ENCODE results near the gene SRP68.

Gene SRP68

DNA sequence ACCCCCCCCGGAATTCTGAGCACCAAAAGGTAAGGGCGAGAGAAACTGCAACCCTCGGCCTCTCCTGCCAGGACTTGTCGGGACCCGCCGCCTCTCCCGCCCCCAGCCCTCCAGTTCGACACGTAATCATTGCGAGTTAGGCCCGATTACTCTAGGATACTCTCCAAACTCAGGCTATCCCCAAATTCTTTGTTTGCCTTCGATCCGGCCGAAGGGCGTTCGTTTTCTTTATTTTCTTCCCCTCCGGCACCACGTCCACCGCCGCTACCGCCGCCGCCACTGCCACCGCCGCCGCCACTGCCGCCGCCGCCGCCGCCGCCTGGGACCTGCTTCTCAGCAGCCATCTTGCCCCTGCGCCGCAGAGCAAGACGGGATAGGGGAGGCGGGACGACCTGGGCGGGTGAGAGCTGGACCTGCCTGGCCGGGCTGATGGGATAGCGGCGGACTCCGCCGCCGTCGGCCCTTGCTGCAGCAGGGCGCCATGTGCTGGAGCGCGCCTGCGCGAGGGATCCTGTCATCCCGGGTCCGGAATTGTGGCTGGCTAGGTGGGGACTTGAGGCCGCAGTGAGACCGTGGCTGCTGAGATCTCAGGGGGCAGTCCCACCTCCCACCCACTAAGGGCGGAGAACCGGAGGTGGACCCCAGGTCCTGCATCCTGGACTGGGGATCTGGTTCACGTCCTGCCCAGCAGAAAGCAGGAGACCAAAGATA lies at the start of gene SRP68:
Gene SRP68, minus strand, starts transcription at position 370 of the 711 bp plus-strand sequence. Its CDS starts 26 bp downstream, at position 344.
- DNase-seq (ENCODE audit: low read depth): peak; percentile 86

DNA sequence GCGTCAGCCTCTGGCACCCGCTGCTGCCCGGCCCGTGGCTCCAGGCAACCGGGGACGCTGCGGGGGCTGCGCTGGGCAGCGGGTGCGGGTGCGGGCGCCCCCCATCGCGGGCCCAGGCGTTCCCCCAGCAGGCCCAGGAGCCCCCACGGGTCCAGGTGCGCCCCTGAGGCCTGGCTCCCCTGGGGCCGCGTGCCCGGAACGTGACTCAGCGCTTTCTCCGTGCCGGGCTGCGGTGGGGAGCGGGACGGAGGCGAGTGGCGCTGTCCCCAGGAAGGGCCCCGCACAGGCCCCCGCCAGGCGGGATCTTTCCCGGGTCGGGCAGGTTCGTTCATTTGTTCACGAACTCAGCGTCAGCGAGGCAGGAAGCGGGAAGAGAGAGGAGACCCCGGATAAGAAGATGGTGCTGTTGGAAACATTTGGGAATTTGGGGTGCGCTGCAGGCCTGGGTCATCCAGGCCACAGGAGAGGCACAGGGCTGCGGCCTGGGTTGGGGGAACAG lies 49.7 kb upstream of the SRP68 start:
- no peak for DNase-seq (ENCODE audit: low read depth)

DNA sequence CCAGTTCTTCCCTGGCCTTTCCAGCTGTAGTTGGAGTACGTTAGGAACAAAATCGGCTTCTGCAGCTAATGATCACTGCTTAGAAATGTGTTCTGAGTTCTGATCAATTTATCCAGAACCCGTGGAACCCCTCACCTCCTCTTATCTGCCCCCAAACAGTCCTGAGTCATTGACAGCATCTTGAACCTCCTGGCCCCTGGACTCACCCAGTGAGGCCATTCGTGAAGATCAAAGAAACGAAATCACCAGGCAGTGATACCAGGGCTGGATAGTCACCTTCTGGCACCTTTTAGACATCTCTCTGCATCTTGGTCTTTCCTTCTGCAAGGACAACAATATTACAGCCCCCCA lies 48.3 kb upstream of the SRP68 start:
- no peak for DNase-seq (ENCODE audit: low read depth)

DNA sequence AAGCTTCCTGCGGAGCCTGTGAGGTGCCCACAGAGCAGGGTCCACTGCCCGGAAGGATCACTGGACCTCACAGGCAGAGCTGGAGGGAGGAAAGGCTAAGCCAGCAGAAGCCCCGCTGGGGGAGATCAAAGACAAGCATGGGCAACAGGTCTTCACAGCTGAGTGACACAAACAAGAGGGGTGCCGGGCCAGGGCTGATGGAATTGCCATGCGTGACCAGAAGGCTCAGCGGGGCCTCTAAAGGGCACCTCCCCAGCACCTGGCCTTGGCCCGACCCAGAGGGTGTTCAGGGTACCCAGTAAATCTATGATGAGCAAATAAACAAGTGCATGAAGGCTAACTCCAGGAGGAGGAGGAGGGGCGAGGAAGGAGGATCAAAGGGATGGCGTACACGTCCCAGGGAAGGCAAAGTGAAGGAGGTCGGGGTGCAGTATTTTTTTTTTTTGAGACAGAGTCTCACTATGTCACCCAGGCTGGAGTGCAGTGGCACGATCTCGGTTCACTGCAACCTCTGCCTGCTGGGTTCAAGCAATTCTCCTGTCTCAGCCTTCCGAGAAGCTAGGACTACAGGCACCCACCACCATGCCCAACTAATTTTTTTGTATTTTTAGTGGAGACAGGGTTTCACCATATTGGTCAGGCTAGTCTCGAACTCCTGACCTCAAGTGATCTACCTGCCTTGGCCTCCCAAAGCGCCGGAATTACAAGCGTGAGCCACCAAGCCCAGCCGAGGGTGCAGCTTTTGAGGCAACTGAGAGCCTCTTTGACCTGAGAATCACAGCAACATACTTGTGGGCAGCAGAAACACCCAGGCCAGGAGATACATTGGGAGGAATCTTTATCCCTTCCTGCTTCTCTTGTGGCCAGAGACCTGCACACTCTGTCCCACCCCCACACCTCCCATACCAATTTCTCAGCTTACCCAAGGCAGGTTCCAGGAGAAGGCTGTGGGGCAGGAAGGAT lies 47.4 kb upstream of the SRP68 start:
- no peak for DNase-seq (ENCODE audit: low read depth)

DNA sequence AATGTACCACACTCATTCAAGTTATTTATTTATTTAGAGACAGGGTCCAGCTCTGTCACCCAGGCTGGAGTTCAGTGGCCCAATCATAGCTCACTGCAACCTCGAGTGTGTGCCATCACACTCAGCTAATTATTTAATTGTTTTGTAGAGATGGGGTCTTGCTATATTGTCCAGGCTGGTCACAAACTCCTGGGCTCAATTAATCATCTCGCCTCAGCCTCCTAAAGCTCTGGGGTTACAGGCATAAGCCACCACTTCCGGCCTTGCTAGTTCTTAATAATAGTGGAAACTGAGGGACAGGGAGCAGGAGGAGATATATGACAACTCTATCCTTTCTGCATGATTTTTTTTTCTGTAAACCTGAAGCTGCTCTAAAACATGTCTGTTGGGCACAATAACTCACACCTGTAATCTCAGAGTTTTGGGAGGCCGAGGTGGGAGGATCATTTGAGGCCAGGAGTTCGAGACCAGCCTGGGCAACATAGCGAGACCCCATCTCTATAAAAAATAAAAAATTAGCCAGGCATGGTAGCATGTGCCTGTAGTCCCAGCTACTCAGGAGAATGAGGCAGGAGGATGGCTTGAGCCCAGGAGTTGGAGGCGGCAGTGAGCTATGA lies 42.9 kb upstream of the SRP68 start:
- DNase-seq (ENCODE audit: low read depth): no peak

DNA sequence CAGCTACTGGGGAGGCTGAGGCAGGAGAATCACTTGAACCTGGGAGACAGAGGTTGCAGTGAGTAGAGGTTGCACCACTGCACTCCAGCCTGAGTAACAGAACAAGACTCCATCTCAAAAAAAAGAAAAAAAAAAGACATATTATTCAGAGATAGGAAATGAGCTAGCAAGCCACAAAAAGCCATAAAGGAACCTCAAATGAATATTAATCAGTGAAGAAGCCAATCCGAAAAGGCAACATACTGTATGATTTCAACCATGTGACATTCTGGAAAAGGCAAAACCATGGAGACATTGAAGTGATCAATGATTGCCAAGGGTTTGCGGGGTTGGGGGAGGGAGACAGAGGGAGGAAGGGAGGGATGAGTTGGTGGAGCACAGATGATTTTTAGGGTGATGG lies 39.6 kb upstream of the SRP68 start:
- DNase-seq (ENCODE audit: low read depth): no peak

DNA sequence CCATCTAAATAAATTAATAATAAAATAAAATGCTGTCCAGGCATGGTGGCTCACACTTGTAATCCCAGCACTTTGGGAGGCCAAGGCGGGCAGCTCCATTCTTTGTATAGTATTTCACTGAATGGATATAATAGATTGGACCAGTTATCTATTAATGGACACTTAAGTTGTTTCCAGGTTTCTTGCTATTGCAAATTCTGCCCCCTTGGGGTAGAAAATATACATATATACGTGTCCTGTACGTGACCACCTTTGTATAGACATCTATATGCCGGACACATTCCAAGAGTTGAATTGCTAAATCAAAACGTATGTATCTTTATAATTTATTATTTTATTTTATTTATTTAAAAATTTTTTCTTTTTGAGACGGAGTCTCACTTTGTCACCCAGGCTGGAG lies 35.2 kb upstream of the SRP68 start:
- no peak for DNase-seq (ENCODE audit: low read depth)

DNA sequence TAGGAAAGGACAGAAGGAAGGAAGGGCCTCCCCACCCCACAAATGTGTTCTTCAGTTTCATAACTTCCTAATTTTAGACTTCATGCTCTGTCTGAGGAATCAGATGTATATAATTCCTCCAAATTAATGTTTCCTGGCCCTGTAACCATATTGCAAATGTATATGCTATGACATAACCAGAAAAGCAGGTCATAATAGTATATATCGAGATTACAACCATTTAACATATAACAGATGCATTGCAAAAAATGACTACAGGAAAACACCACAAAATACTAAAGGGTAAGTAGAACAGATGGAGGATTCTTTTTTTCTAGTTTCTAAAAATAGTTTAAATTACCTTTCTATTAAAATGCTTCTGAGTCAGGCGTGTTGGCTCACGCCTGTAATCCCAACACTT lies 34.4 kb upstream of the SRP68 start:
- DNase-seq (ENCODE audit: low read depth): no peak

DNA sequence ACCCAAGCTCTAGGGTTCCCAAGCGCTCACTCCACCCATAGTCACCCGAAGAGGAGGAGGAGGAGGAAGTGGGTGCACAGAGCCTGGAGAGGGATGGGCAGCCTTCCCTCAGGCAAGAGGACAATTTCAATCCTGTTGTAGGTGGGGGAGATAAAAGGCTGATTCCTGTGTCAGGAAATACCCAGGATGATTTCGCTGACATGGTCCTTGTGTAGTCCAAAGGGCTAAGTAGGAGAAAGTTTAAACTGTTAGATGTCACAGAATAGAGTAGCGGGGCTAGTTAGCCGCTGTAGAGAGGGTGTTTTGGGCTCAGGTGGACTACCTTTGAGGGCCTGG lies 32.5 kb upstream of the SRP68 start:
- no peak for DNase-seq (ENCODE audit: low read depth)

DNA sequence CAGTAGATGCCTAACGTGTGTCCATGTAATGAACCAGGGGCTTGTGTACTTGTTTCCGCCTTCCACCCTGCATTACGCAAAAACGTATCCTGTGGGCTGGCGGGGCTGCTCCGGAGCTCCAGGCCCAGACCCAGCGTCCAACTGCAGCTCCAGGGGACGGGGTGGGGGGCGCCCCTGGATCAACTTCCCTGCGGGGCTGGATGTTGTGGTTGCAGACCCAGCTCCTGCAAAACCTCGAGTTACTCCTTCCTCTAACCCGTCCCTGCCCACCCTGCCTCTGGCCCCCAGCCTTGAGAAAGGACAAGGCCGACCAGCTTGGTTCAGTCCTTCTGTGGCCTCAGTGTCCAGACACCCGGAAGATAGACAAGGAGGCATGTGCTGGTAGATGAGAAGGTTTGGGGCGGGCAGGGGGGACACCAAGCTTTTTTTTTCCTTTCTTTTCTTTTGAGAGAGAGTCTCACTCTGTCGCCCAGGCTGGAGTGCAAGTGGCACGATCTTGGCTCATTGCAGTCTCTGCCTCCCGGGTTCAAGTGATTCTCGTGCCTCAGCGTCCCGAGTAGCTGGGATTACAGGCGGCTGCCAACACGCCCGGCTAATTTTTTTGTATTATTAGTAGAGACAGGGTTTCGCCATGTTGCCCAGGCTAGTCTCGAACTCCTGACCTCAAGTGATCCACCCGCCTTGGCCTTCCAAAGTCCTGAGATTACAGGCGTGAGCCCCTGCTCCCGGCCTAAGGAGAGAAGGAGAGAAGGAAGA lies 32.0 kb upstream of the SRP68 start:
- DNase-seq (ENCODE audit: low read depth): no peak

DNA sequence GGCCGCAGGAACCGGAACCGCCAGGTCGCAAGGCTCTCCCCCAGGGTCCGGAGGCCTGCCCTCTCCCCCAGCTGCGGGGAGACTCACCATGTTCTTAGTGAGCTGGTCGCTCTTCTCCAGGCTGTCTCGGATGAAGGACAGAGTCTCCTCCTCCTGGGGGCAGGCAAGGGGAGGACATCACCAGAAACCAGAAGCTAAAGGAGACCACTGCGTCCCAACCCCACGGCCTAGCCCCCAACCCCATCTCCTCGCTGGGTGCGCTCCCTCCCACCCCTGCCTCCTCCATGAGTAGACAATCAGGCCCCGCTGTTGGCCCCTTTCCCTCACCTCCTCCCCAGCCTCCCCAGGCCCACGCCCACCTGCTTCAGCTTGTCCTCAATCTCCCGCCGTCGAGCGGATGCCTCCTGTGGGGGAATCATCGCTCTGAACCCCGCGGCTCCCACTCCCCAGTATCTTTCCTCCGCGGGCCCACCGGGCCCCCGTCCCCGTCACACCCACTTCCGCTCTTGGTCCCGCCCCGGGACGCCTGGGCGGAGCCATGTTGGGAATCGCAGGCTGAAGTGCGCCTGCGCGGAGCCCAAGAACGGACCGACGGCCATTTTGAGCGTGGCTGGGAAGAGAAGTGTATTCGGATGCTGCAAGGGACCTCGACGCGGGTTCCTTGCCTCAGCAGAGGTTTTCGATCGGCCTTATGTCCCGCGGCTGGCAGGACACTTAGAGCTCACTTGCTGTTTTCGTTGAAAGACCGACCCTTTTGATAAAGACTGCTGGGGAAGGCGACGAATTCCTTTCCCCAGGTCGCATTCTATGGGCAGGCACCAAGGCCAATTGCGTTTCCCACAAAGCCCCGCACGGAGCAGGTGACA lies 31.2 kb upstream of the SRP68 start, which contains the start of gene EXOC7:
Gene EXOC7, minus strand, starts transcription at position 514 of the 866 bp plus-strand sequence. Its CDS starts 95 bp downstream, at position 419.
- DNase-seq (ENCODE audit: low read depth): peak; percentile 79

DNA sequence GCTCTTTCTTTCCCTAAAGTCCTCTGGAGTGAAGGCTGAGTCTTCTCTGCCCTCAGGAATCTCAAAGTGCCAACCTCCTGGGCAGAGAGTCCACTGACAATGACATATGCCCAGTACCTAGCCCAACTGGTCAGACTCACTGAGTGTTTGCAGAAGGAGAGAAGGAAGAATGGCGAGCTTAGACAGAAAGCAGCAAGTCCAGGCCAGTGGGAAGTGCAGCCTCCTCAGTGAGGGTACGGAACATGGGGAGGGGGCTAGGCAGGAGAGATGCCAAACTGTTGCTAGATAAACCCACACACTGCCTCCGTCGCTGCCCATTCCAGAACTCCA lies 30.6 kb upstream of the SRP68 start:
- DNase-seq (ENCODE audit: low read depth): no peak

DNA sequence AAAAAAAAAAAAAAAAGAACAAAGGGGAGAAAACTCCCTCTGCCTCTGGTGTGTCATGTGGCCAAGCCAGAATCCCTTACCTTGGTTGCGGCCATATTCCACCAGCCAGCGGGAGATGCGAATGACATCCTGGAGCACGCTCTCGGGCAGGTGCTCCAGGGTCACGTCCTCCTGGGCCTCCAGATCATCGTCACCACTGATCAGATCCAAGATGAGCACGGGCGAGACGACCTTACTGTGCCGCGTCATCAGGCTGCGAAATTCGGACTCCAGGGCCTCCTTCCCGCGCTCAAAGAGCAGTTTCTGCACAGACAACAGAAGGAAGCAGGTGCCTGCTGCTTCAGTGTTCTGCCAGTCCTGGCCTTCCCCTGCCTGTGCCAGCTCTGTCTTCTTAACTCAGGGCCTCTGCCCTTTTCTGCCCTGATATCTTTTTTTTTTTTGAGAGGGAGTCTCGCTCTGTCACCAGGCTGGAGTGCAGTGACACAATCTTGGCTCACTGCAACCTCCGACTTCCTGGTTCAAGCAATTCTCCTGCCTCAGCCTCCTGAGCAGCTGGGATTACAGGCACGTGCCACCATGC lies 25.5 kb upstream of the SRP68 start:
- DNase-seq (ENCODE audit: low read depth): no peak

DNA sequence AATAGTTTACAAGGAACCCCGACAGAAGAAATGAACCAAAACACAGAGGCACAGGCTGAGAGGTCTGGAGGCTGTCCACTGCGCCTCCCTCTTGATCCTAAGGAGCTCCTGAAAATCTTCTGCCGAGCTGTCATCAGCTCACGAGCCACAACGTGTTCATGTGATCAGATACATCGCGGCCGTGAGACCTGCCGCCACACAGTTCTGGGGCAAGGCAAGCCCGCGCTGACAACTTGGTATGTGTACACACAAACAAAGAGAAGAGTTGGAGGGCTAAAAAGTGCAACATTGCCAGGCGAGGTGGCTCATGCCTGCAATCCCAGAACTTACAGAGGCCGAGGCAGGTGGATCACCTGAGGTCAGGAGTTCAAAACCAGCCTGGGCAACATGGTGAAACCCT lies 23.6 kb upstream of the SRP68 start:
- no peak for DNase-seq (ENCODE audit: low read depth)

DNA sequence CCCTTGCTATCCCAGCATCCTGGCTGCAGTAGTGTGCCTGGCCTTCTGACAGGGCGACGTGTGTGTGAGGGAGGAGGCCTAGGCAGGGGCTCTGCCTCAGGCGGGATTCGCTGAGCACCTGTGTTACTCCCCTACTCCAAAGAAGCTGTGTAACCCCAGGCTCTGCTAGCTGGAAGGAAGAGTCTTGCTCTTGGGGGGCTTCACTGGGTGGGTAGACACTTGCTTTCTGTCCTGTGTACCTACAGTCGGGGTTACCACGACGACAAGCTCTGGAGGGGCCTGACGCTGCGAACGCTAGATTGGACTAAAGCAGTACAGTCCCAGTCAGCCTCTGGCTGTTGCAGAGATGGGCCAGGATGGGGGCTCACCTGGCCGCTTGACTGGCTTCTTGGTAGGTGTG lies 21.7 kb upstream of the SRP68 start:
- DNase-seq (ENCODE audit: low read depth): no peak

DNA sequence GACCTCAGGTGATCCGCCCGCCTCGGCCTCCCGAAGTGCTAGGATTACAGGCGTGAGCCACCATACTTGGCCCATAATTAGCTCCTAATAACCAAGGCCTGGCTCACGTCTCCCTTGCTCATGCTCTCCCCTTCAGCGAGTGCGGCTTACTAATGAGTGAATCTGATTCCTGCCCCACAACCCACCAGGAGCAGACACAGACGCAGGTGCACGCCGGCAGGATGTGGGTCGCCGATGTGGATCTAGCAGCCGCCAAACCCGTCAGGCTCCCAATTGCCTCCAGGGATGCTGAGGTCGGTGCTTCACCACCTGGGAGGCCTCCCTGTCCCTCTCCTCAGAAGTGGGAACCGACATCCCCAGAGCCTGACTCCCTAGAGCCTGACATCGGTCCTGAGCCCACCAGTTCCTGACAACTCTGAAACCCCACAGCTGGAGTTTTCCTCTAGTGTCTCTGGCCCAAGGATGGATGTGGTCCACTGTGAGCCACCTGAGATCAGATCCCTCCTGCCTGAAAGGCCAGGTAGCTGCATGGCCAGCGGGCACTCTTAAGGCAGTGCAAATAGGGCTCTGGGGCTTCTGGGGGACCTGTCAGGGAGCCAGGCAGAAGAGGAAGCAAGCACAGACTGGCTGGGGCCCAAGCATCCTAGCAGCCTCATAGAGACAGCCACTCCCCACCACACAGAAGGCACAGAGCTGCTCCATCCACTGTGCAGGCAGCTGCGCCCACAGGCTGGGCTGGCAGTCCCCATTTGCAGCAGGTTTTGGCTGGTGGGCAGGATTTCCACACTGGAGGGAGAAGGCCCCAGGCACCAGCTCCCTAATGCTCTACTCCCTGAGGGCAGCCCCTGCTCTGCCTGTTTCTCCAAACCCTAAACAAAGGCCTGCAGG lies 20.5 kb upstream of the SRP68 start:
- no peak for DNase-seq (ENCODE audit: low read depth)

DNA sequence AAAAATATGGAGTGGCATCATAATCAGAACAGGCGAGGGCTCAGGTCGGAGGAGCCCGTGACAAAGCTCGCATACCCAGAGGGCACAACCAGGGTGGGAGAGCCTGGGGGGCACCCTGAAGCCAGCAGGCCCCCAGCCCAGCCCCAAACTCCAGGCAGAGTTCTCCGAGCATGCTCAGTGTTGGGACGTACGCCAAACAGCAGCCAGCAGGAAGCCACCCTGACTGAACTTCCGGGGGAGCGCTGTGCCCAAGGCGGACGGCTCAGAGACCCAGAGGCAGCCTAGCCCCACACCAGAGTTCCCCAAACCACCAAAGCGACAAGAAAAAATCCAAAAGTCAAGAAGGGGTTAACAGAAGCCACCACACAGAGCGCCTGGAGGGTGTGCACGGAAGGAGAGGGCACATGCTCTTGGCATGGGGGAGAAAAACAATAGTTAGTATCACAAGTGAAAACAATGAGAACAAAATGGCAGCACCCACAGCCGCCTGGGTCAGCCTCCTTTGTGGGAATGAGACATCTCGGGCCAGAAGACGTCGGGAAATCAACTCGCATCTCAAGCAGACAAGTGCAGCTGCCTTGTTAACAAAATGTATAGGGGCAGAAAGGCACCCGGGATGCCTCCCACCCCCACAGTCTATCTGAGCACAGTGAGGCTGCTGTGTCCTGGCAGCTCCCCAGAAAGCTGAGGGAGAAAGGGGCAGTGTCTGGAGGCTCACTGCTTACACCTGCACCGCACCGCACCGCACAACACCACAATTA lies 19.4 kb upstream of the SRP68 start:
- DNase-seq (ENCODE audit: low read depth): no peak

DNA sequence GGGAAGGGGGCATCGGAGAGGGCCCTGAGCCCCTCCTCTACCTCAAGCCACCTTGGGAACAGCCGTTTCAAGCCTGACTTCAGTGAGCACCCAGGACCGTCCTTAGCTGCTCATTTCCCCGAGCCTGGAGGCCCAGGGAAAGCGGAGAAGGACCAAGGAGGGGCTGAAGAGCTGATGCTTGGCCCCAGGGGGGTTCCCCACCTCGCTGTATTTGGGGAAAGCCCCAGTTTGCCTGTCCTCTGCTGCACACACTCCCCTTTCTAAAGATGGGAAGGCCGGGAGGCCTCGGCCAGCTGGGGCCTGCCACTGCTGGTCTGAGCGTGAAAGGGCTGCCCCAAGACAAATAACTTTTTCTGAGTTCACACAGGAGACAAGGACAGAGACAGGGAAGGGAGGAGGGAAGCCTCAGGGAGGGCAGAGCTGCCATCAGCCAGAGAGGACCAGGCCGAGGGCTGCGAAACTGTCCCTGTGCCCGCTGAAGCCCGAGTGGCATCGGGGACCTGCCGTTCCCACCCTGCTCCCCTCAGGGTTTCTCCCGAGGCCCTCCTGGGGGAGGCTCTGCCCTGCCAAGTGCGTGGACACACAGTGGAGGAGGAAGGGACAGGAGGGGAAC lies 18.3 kb upstream of the SRP68 start:
- no peak for DNase-seq (ENCODE audit: low read depth)
